OCI-LY7 (cell line): ENCODE results near the gene NES. TPM values are rescaled to one million over a fixed set of nuclear protein-coding genes. Genes with fewer than 3 reads are reported as not detected.

Experiments
- BruUV-seq: library from RNA; stranded (reverse); fragments of 400-500 nt; replicated peaks from 2 replicates; lab custom pipeline; 2021; lab: Mats Ljungman, UMichigan
- CTCF ChIA-PET: fragments of 300-600 bp; sonication (Branson Sonifier 250); formaldehyde crosslinking; loops from one replicate; lab custom pipeline; 2022; ENCODE audit warnings: antibody characterized with exemption; ENCODE audit not compliant: unreplicated experiment; lab: Charles Lee
- POLR2A ChIA-PET: fragments of 300-600 bp; sonication (Branson Sonifier 250); formaldehyde crosslinking; loops from one replicate; lab custom pipeline; 2022; ENCODE audit warnings: antibody characterized with exemption; lab: Charles Lee
- DNase-seq: peaks from one replicate; pipeline ENCODE4 v3.0.0-alpha.2; 2015; ENCODE audit warnings: low spot score
- H2AFZ ChIP-seq: fragments of 200-600 bp; sonication (generic), shearing (Covaris generic); 2 replicates; pipeline ENCODE4 v1.6.1; 2014; ENCODE audit warnings: mild to moderate bottlenecking, antibody characterized with exemption, low read length, moderate library complexity
- H3K27ac ChIP-seq: fragments of 200-600 bp; sonication (generic); 2 replicates; pipeline ENCODE4 v1.5.1; 2014; ENCODE audit warnings: mixed run types, low read depth, mild to moderate bottlenecking, moderate library complexity, low read length, inconsistent platforms; ENCODE audit not compliant: poor library complexity, severe bottlenecking
- H3K36me3 ChIP-seq: fragments of 200-600 bp; sonication (generic); 2 replicates; pipeline ENCODE4 v1.6.1; 2014; ENCODE audit warnings: mild to moderate bottlenecking, antibody characterized with exemption, low read length, moderate library complexity, mixed read lengths; ENCODE audit not compliant: insufficient read depth
- H3K4me1 ChIP-seq: fragments of 200-600 bp; sonication (generic); 2 replicates; pipeline ENCODE4 v1.5.1; 2014; ENCODE audit warnings: mild to moderate bottlenecking, low read length; ENCODE audit not compliant: insufficient read depth, poor library complexity, severe bottlenecking
- H3K4me2 ChIP-seq: fragments of 200-600 bp; sonication (generic); 2 replicates; pipeline ENCODE4 v1.6.1; 2014; ENCODE audit warnings: mild to moderate bottlenecking, low read length
- H3K4me3 ChIP-seq: fragments of 200-600 bp; sonication (generic); 2 replicates; pipeline ENCODE4 v1.5.1; 2014; ENCODE audit warnings: mild to moderate bottlenecking, low read depth, low read length; ENCODE audit not compliant: poor library complexity, severe bottlenecking
- H3K79me2 ChIP-seq: fragments of 200-600 bp; sonication (generic); 2 replicates; pipeline ENCODE4 v1.6.1; 2016; ENCODE audit warnings: low read depth, mild to moderate bottlenecking, low read length, moderate library complexity, mixed read lengths; ENCODE audit not compliant: insufficient read depth
- H3K9me2 ChIP-seq: fragments of 200-600 bp; sonication (generic); 2 replicates; pipeline ENCODE4 v1.6.1; 2016; ENCODE audit warnings: mild to moderate bottlenecking, low read length, mixed read lengths; ENCODE audit not compliant: insufficient read depth
- H3K9me3 ChIP-seq: fragments of 200-600 bp; sonication (generic); 2 replicates; pipeline ENCODE4 v1.6.1; 2014; ENCODE audit warnings: mild to moderate bottlenecking, mixed run types, low read length, mixed read lengths
- H4K20me1 ChIP-seq: fragments of 200-600 bp; sonication (generic); 2 replicates; pipeline ENCODE4 v1.6.1; 2014; ENCODE audit warnings: mild to moderate bottlenecking, antibody characterized with exemption, low read length, moderate library complexity, mixed read lengths; ENCODE audit not compliant: insufficient read depth
- EZH2phosphoT487 ChIP-seq: fragments of 200-600 bp; sonication (generic); IDR thresholded peaks from 2 replicates; pipeline ENCODE4 v1.6.1; 2018; ENCODE audit warnings: low read depth, borderline replicate concordance, mild to moderate bottlenecking, mixed run types, antibody characterized with exemption, low read length, moderate library complexity, mixed read lengths
- intact Hi-C: fragments of 100-400 bp; cut with micrococcal nuclease; formaldehyde crosslinking; loops from one replicate; pipeline ENCODE4 v1.10.0; 2022; ENCODE audit not compliant: unreplicated experiment
- total RNA-seq, 2 experiments: library from RNA; depleted of rRNA in 1 of 2; stranded (reverse); fragments of >200 nt in 1 of 2; shearing (Covaris generic) in 1 of 2; gene quantifications; 2 replicates each; pipeline ENCODE4 v1.2.3, GENCODE V29; 2014 to 2022
- TF ChIP-seq, protein P1 (sequence below): fragments of 200-600 bp; sonication (generic); conservative IDR thresholded peaks from 2 replicates; pipeline ENCODE4 v1.5.1; 2014; ENCODE audit warnings: mild to moderate bottlenecking, antibody characterized with exemption, low read length, moderate library complexity, mixed read lengths

Gene NES
- total RNA-seq, 2 experiments from 2014 or later: not detected

DNA sequence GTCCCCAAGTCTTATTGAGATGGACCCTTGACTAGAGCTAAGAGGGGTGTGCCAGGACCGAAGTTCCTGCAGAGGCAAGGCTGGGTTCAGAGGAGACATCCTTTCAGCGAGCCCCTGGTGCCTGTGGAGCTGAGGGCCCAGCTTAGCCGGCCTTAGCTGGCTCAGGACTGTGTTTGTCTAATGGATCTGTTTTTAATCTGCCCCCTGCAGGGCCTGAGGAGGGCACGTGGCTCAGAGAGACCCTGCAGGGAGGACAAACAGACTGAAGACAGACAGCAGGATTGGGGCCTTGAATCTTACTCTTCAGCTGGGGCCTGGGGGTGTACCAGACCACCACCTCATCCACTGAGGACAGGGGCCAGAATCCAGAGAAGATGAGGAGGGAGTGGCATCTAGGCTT is 26.5 kb upstream of the NES start:
- no peaks in the 10 kb centered on the region for H3K36me3 ChIP-seq
- no TSS peak for BruUV-seq
- H4K20me1 ChIP-seq: no peaks in the 10 kb centered on the region
- no peaks in the 10 kb centered on the region for H3K79me2 ChIP-seq
- no peak overlapping the region for H3K4me3 ChIP-seq
- H2AFZ ChIP-seq: no peak overlapping the region
- ChIA-PET CTCF (interaction anchor here (0.6 kb wide), 1 partner anchor 80 kb away, joined by 3 read pairs; no protein-coding TSS in a partner anchor), POLR2A (no interaction called here)
- TF ChIP-seq EZH2phosphoT487: no peak
- TF ChIP-seq, protein P1, sequence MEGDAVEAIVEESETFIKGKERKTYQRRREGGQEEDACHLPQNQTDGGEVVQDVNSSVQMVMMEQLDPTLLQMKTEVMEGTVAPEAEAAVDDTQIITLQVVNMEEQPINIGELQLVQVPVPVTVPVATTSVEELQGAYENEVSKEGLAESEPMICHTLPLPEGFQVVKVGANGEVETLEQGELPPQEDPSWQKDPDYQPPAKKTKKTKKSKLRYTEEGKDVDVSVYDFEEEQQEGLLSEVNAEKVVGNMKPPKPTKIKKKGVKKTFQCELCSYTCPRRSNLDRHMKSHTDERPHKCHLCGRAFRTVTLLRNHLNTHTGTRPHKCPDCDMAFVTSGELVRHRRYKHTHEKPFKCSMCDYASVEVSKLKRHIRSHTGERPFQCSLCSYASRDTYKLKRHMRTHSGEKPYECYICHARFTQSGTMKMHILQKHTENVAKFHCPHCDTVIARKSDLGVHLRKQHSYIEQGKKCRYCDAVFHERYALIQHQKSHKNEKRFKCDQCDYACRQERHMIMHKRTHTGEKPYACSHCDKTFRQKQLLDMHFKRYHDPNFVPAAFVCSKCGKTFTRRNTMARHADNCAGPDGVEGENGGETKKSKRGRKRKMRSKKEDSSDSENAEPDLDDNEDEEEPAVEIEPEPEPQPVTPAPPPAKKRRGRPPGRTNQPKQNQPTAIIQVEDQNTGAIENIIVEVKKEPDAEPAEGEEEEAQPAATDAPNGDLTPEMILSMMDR: no peak
- DNase-seq: no peak
- intact Hi-C loops: no loop called here
- H3K9me2 ChIP-seq: no peaks in the 10 kb centered on the region
- H3K4me1 ChIP-seq: peaks cover 17% of the 10 kb centered on the region
- H3K27ac ChIP-seq: no peak overlapping the region
- H3K4me2 ChIP-seq: no peak overlapping the region
- H3K9me3 ChIP-seq: no peaks in the 10 kb centered on the region

DNA sequence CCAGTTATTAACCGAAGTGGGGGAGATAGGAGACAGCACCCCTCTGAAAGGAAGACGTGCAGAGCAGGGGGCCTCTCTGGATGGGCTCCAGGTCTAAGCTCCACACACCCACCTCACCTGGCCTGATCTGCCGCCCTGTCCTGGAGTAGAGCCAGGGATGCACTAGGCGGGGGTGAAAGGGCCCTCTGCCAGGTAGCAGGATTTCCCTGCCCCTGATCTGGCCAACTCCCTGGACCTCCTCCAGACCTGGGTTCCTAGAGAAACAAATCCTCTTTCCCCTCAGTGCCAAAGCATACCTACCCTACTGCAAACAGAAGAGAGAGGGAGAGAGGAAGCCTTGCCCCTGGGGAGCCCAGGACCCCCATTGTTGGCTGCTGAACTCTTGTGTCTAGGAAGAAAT is 26.1 kb upstream of the NES start:
- intact Hi-C loops: no loop called here

More for the DNA sequence above, 26.1 kb upstream of the NES start:
- TF ChIP-seq, protein P1: no peak
- TF ChIP-seq EZH2phosphoT487: no peak
- Histone ChIP-seq H3K27ac (no peak overlapping the region), H4K20me1 (no peaks in the 10 kb centered on the region), H3K4me3 (no peak overlapping the region), H3K4me1 (peaks cover 17% of the 10 kb centered on the region), H3K9me3 (no peaks in the 10 kb centered on the region), H3K9me2 (no peaks in the 10 kb centered on the region), H2AFZ (no peak overlapping the region), H3K4me2 (no peak overlapping the region), H3K79me2 (no peaks in the 10 kb centered on the region), H3K36me3 (no peaks in the 10 kb centered on the region)
- CTCF ChIA-PET: interaction anchor here (0.6 kb wide), 1 partner anchor 79 kb away, joined by 3 read pairs; no protein-coding TSS in a partner anchor
- BruUV-seq: no TSS peak
- POLR2A ChIA-PET: interaction anchor here (0.7 kb wide), 1 partner anchor 53 kb away, joined by 3 read pairs; no protein-coding TSS in a partner anchor
- no peak for DNase-seq
